ENCODE measurements around the gene TSPAN18. TPM values are rescaled to one million over a fixed set of nuclear protein-coding genes. Genes with fewer than 3 reads are reported as not detected.
A peak's percentile ranks its signal among the peaks of the same experiment; 100 is the strongest.

Gene TSPAN18
- total and polyA plus RNA-seq, 2 of the 4 experiments (the other 2 are of a cell fraction) = 0.36 to 1.1 TPM

GRCh38 chr11:44765676-44766075 is 38.9 kb downstream of the TSPAN18 start:
- Histone ChIP-seq H4K20me1 (ENCODE audit: insufficient read depth, low read length) (no peaks in the 10 kb centered on the region), H3K27me3 (ENCODE audit: control insufficient read depth, insufficient read depth, low read length) (no peaks in the 10 kb centered on the region), H4K5ac (ENCODE audit: low read depth, low read length) (peak overlapping the region; percentile 8; the same call in 1 of the 2 replicates), H3K9me1 (ENCODE audit: insufficient read depth, low read length) (peaks cover 6% of the 10 kb centered on the region; the same call in 1 of the 2 replicates), H4K91ac (ENCODE audit: insufficient read depth, low read depth, low read length) (peak overlapping the region; percentile 57; the same call in 1 of the 2 replicates), H2BK120ac (ENCODE audit: low read depth, low read length) (0 out of 2 replicates have a peak overlapping the region, but pooled peaks have one; percentile 7), H3K4me2 (ENCODE audit: low read depth, low read length) (no peak overlapping the region), H3K9ac (ENCODE audit: low read depth, low read length) (peak overlapping the region; percentile 7; the same call in 1 of the 2 replicates), H3K56ac (ENCODE audit: extremely low read depth, insufficient read depth, low read length) (no peak overlapping the region), H2BK20ac (ENCODE audit: low read depth, low read length) (0 out of 2 replicates have a peak overlapping the region, but pooled peaks have one; percentile 8), H2BK5ac (ENCODE audit: low read depth, low read length, poor library complexity, severe bottlenecking) (peak overlapping the region; percentile 51), H3K27ac (ENCODE audit: insufficient read depth, low read length) (peak overlapping the region; percentile 59), H3K4ac (ENCODE audit: low read depth, low read length) (peak overlapping the region; percentile 70; the same call in 1 of the 2 replicates), H4K8ac (ENCODE audit: low read depth in 2 of 2, low read length in 2 of 2) (peak overlapping the region; percentile 0 to 23; a peak in 2 of 4 replicates), H2AK5ac (ENCODE audit: low read depth, low read length) (peak overlapping the region; percentile 31), H3K4me3 (ENCODE audit: insufficient read depth, low read depth, low read length) (no peak overlapping the region), H3K23ac (ENCODE audit: low read depth, low read length) (no peak overlapping the region; the same call in 1 of the 2 replicates), H3K18ac (ENCODE audit: low read depth, low read length) (peak overlapping the region; percentile 16), H2BK15ac (ENCODE audit: low read depth, low read length) (peak overlapping the region; percentile 33; the same call in 1 of the 3 replicates), H3K4me1 (ENCODE audit: control insufficient read depth, insufficient read depth, low read length) (peaks cover 28% of the 10 kb centered on the region), H3K79me1 (ENCODE audit: low read depth in 1 of 2, low read length in 2 of 2) (no peaks in the 10 kb centered on the region), H3K14ac (replicated peaks; ENCODE audit: low read depth, low read length) (no peak overlapping the region; the same call in 1 of the 2 replicates), H2AK9ac (replicated peaks; ENCODE audit: low read depth, low read length, poor library complexity) (no peak overlapping the region), H2AFZ (replicated peaks; ENCODE audit: low read length, poor library complexity) (no peak overlapping the region), H3K9me3 (ENCODE audit: control insufficient read depth, insufficient read depth, low read length) (no peaks in the 10 kb centered on the region), H3K36me3 (ENCODE audit: control insufficient read depth, insufficient read depth, low read length) (no peaks in the 10 kb centered on the region)
- dilution Hi-C loops (cut with HindIII; ENCODE audit: low sequenced_read_pairs, unreplicated experiment) = loop anchor here (25.0 kb wide), 1 partner anchor 122 kb away; no protein-coding TSS in a partner anchor
- no CpG with 5 or more reads among the region's 3 CpGs for WGBS, 2 experiments (ENCODE audit: extremely low coverage in 2 of 2, insufficient read length in 1 of 2)
- TF ChIP-seq RFX5 (IDR thresholded peaks at IDR 0.05; ENCODE audit: low read depth, low read length) (no peak), MAZ (IDR thresholded peaks at IDR 0.05; ENCODE audit: borderline replicate concordance, low read depth, low read length) (no peak), CEBPB (IDR thresholded peaks at IDR 0.05; ENCODE audit: low read depth, low read length) (no peak), RCOR1 (IDR thresholded peaks at IDR 0.05; ENCODE audit: insufficient replicate concordance, low read length) (no peak), SMC3 (IDR thresholded peaks at IDR 0.05; ENCODE audit: low read depth, low read length) (no peak), MXI1 (IDR thresholded peaks at IDR 0.05; ENCODE audit: borderline replicate concordance, low read depth, low read length) (no peak), FOS (IDR thresholded peaks at IDR 0.05; ENCODE audit: low read depth, low read length) (no peak), POLR2A (IDR thresholded peaks at IDR 0.05; ENCODE audit: low read depth, low read length) (no peak), NFE2L2 (IDR thresholded peaks at IDR 0.05; ENCODE audit: low read depth, low read length) (no peak), MAFK (IDR thresholded peaks at IDR 0.05; ENCODE audit: low read depth, low read length) (no peak), BHLHE40 (IDR thresholded peaks at IDR 0.05; ENCODE audit: low read depth, low read length) (no peak), CHD1 (IDR thresholded peaks at IDR 0.05; ENCODE audit: low read depth, low read length) (no peak)
- TF ChIP-seq, protein P1, sequence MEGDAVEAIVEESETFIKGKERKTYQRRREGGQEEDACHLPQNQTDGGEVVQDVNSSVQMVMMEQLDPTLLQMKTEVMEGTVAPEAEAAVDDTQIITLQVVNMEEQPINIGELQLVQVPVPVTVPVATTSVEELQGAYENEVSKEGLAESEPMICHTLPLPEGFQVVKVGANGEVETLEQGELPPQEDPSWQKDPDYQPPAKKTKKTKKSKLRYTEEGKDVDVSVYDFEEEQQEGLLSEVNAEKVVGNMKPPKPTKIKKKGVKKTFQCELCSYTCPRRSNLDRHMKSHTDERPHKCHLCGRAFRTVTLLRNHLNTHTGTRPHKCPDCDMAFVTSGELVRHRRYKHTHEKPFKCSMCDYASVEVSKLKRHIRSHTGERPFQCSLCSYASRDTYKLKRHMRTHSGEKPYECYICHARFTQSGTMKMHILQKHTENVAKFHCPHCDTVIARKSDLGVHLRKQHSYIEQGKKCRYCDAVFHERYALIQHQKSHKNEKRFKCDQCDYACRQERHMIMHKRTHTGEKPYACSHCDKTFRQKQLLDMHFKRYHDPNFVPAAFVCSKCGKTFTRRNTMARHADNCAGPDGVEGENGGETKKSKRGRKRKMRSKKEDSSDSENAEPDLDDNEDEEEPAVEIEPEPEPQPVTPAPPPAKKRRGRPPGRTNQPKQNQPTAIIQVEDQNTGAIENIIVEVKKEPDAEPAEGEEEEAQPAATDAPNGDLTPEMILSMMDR (conservative IDR thresholded peaks at IDR 0.05; ENCODE audit: low read depth, low read length) = no peak
- TF ChIP-seq, protein P2, sequence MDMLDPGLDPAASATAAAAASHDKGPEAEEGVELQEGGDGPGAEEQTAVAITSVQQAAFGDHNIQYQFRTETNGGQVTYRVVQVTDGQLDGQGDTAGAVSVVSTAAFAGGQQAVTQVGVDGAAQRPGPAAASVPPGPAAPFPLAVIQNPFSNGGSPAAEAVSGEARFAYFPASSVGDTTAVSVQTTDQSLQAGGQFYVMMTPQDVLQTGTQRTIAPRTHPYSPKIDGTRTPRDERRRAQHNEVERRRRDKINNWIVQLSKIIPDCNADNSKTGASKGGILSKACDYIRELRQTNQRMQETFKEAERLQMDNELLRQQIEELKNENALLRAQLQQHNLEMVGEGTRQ (IDR thresholded peaks at IDR 0.05; ENCODE audit: low read depth, low read length) = no peak
- TF ChIP-seq, protein P3, sequence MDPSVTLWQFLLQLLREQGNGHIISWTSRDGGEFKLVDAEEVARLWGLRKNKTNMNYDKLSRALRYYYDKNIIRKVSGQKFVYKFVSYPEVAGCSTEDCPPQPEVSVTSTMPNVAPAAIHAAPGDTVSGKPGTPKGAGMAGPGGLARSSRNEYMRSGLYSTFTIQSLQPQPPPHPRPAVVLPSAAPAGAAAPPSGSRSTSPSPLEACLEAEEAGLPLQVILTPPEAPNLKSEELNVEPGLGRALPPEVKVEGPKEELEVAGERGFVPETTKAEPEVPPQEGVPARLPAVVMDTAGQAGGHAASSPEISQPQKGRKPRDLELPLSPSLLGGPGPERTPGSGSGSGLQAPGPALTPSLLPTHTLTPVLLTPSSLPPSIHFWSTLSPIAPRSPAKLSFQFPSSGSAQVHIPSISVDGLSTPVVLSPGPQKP (IDR thresholded peaks at IDR 0.05; ENCODE audit: borderline replicate concordance, low read depth, low read length) = no peak
- no peak for DNase-seq
- no TSS peak for BruUV-seq (replicated peaks)
- no peak for ATAC-seq (ENCODE audit: low read depth)
- in situ Hi-C loops (cut with MboI; ENCODE audit: low sequenced_read_pairs) = no loop called here
- intact Hi-C loops (cut with micrococcal nuclease) = loop anchor here (2.0 to 10.0 kb wide), 2 partner anchors 97 to 201 kb away; partner anchors contain the start of gene CD82
- ChIA-PET CTCF (no interaction called here), POLR2A (ENCODE audit: unreplicated experiment) (no interaction called here)

Measured in IMR-90 (cell line).